Stomach (tissue), 4 donors: Measurements from ENCODE around the gene CMTM1.

ENCODE experiments used
- CTCF ChIP-seq, 7 experiments: fragments of 450-650 bp in 4 of 7; fragments of 200-600 bp in 3 of 7; sonication (generic) in 3 of 7; IDR thresholded peaks; one replicate each; pipeline ENCODE4 v1.5.1; 2016 to 2019; ENCODE audit warnings: antibody characterized with exemption in 7 of 7, control low read depth in 2 of 7, mild to moderate bottlenecking in 1 of 7
- EP300 ChIP-seq: sonication (generic); formaldehyde crosslinking; IDR thresholded peaks from one replicate; pipeline ENCODE4 v1.6.1; 2017; ENCODE audit warnings: antibody characterized with exemption

GRCh38 chr16:66580605-66581209, 14.5 kb downstream of the CMTM1 start:
- no peak for TF ChIP-seq CTCF (IDR thresholded peaks at IDR 0.05)
- TF ChIP-seq EP300 = no peak
